GM18868 (cell line): Measurements from ENCODE around the gene STX8.

Experiments
- ATAC-seq: cut with Tn5 transposase; IDR thresholded peaks from one replicate; pipeline ENCODE4 v1.9.1; 2021; ENCODE audit warnings: mild to moderate bottlenecking, moderate library complexity; ENCODE audit not compliant: unreplicated experiment

The STX8 gene

DNA sequence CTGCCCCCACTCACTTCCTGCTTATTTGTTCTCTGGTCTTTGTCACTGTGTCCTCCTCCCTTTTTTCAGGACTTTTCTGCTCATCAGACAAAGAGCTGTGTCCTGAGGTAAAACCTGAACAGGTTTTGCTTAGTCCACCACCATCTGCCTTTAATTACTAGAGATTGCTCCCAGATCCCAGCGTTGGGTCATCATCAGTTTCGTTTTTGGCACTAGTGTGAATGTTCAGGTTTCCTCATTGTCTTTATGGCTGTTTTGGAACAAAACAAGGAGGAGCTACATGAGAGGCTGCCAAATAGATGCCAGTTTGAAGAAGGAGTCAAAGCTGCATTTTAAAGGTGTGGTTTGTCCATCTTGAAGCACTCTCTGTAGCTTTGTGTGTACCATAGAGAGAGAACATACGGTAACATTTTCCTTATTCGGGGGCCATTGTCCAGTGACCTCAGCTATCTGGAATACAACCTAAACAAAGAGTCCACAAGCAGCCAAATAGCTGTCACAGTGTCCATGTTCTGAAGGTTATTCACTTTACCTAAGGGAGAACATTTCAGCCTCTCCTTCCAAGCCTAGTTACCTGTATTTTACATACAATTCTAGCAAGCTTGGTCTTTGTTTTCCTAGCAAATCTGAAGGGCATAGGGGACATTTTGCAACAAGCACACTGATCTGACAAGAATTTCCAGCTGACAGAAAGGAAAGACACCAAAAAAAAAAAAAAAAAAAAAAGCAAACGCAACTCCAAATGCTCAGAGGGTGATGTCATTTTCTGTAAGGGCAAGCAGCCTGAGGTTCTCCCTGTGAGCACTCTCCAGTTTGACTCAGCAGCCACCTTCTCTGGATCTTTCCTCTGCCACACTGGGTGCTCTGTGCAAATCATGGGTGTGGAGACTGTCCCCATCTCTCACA, 358.2 kb downstream of the STX8 start:
- ATAC-seq, result no peak

DNA sequence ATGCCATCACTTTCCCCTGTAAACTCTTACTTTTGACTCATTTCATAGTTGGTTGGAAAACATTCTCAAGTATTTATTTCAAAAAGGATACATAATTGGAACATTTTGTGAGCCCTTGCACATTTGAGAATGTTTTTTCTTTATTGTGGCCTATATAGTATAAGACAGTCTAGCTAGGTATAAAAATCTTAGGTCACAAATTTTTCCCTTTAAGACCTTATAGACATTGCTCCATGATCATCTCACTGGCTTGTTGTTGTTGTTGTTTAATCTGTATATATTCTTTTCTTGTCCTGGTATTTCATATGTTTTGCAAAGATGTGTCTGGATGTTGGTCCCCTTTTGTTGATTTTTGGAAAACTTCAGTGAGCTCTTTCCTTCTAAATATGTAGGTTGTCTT, 360.2 kb downstream of the STX8 start:
- no peak for ATAC-seq

DNA sequence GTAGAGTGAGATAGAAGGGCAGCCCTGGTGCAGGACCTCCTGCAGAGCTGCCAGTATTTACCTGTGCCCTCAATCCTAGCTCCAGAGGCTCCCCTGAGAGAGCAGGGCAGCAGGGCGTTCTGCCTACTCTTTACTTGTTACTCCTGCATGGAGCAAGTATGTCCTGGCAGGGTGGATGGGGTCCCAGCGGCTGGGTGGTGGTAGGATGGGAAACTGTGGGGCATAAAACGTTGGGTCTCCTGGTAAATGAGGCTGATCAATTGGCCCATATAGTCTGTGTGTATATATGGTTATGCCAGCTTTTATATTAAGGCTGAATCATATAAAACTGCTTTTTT, 362.3 kb downstream of the STX8 start:
- no peak for ATAC-seq

DNA sequence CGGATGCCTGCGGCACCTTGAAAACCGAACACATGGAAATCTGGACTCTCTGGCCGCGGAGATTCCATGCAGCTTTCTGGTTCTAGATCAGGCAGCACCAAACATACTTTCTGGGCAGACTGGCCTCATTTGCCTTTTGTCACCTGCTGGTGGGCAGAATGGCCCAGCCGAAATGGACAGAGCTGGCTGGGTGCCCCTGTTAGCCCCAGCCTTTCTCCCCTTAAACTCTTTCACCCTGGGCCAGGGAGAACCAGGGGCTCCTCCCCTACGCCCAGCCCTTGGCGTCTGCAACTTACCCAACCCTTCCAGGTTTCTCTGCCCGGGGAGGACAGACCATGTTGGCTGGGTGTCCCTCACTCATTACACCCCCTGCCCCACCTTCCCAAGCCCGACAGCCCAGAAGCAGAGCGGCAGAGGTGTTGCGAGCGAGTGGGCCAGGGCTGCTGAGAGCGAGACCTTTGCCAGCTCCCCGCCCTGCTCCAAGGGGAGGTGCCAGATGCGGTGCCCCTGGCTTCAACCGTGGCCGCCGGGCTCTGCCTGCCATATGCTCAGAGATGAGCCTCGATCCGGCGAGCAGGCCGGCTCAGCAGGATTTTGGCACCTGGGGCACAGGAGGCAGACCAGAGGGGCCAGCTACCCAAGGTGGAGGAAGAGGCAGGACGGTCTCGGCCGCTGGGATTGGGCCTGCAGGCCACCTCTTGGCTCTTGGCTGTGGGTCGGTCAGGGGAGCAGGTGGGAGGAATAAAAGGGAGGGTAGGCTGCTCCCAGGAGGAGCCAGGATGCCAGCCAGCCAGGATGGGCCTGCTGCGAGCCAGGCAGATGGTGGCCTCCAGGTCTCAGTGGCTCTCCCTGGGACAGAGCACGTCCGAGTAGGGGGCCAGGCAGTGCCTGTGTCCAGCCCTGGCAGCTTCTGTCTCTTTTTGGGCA, 363.0 kb downstream of the STX8 start:
- ATAC-seq, result no peak

DNA sequence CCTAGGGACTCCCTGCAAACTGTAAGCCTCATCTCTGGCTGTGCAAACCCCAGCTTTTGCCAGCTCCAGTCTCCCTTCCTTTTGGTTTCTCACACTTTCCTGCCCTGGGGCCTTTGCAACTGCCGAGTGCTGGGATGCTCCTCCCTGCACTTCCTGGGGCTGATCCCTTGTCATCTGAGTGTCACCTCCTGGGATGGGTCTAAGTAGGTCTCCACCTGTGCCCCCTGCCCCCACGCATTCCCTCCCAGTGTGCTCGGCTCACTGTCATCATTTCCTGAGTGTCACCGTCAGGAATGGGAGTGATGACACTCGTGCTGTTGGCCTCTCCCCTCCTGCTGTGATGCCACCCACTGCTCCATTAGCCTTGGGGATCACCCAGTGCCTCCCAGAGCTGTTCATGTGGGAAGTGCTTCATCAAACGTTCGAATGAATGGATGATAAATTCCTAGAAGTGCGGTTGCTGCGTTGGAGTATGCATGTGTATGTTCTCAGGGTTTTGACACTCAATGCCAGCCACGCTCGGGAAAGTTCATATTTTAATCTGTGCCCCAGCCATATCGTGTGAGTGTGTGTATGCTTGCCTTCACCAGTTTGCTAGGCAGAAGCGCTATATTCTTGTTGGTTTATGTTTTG, 364.4 kb downstream of the STX8 start:
- ATAC-seq, result no peak

DNA sequence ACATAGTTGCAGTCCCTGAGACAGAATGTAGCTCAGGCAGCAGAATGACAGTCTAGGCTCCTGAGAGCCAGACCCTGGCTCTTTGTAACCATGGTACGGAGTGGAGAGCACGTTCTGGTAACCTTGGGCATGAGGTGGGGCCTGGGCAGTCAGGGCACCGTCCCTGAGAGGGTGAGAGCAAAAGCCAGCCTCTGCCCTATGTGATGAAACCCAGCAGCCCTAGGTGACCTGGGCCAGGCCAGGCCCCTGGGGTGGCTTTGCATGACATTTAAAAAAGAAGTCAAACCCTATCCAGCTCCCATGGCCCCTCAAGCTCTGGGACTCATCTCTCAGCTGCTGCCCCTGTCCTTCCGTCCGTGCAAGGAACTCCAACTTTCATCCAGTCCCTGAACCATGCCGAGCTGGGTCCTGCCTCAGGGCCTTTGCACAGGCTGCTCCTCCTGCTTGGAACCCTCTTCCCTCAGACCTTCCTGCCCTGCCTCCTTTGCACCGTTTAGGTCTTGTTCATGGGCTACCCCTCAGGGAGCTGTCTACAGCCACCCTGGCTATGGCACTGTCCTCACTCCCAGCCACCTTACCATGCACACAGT, 365.7 kb downstream of the STX8 start:
- no peak for ATAC-seq

DNA sequence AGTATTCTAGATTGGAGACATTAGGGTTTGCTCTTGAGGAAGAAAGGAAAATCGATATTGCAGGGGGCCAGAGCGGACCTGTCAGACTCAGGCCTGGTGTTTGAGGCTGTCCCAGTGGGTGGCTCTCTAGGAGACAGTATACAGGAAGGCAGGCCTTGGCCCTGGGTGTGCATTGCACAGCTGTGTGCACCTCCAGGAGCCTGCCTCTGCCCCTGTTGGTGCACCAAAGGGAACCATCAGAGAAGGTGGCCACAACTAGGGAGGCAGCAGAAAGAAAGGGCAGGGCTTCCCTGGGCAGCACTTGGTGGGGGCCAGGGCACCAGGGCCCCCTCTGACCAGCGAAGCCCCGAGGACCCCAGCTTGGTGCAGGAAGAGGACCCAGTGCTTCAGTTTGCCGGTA, 366.3 kb downstream of the STX8 start:
- no peak for ATAC-seq

DNA sequence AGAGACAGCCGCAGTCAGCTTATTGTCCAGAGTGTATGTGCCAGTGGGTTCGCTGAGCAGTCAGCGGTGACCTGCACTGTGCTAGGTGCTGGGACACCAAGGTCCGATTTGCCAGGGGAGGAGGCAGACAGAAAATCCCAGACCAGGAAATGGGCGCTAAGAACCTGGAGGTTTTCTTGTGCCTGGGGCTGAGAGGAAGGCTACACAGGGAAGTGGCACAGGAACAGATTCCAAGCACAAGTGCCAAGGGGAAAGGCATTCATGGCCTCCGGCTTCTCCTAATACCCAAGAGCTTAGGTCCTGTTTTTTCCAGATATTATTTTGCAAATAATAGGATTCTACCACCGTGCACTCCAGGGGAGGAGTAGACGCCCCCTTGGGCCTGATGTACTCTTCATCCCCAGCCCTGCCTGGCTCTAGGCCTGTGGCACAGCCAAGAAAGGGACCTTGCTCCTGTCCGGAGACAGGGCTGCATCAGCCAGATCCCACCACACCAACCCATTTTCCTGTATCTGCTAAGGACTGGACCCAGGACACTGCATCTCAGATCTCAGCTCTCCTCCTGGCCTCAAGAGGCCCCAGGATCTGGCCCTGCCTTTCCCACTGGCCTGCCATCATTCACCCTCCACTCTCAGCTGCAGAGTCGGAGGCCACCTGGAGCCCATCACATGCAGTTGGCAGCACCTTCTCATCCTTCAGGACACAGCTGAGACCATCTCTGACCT, 367.1 kb downstream of the STX8 start:
- ATAC-seq, result no peak

DNA sequence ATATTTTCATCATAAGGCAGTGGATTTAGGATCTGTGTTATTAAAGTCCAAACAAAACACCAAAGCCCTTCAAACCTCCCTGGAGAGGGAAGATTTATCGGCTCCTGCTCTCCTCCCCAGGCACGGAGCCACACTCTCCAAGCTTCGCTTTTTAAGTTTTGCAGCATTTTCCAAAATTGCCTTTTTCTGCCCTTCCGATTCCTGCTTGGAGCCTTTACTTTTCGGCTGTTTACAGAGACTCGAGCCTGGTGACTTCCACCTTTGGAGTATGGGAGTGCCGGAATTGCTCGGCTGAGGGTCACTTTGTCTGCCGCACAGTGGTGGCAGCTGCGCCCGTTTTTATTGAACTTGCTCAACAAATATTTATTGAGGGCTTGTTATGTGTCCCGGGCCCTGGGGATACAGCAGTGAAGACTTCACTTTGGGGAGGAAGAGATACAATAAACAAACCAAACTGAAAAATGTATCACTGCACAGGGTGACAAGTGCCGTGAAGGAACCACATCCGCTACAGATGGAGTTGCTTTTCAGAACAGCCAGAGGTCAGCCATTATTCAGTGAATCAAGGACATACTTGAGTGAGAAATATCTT, 368.8 kb downstream of the STX8 start:
- ATAC-seq, result no peak

DNA sequence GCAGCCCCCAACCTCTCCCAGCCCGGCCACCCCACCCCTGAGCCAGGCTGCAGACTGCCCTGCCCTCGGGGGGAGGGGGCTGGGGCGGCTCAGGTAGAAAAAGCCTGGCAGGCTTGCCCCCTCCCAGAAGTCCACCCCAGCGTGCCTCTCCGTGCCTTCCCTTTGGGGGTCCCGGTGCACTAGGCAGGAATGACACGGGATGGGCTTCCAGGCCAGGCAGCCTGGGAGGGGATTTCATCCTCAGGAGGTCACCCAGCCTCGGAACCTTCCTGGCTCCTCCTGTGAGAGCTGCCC, 369.3 kb downstream of the STX8 start:
- no peak for ATAC-seq

DNA sequence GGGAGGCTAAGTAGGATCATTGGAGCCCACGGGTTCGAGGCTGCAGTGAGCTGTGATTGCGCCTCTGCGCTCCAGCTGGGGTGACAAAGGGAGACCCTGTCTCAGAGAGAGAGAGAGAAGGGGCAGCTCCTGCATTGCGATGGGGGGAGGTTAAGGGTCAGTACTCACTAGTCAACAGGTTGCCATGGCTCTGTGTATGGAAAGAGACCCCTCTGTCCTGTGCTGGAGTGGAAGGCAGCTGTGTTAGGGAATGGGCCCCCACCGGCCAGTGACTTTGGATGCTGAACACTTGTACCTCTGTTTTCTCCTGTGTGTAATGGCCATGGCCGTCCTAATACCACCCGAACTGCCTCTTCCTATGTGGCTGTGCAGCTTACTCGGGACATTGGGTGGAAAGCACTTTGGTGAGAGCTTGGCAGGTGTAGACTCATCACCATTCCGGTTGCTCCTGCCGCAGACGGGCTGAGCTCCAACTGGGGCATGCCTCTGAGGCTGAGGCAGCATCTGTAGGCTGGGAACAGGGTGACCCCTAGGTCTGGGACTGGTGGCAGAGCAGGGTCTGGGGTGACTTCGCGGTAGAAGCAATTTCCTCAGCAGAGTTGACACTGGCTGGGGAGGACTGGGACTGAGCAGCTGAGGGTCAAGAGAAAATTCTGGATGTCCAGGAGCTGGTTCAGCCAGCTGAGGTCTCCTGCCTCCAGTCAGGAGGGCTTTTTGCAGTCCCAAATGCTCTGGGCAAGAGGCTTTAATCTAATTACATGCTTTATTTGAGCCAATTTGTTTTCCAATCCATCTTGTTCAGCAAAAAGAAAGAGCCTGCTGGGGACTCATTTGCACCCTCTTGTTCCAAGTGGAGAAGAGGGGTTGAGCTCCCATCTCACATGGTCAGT, 369.9 kb downstream of the STX8 start:
- no peak for ATAC-seq

DNA sequence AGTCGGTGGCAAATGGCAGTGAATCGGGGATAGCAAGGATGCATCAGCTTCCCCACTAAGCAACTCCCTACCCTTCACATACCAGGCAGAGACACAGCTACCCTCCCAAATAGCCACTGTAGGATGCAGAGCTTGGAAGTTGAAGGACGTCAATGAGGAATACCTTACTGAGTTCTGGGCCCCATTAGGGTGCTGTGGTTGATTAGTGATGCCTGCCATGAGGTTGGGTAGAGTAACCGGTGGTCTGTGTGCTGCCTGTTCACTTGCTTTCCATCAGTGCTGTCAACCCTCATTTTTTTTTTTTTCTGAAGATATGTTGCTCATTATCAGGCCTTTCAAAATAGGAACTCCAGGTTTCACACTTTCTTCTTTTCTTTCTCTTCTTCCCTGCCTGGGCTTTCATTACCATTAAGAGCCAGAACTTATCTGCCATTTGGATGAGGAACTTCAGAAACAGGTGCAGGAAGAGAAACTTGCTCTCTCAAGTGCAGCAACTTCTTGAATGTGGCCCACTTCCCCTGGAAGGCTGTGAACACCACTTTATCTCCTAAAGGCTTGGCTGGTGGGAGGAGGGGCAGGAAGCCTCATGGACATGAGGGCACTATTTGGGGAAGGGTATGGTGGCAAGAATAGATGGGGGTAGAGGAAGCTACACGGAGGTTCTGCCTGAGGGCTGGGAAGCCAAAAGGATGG, 370.8 kb downstream of the STX8 start:
- no peak for ATAC-seq

DNA sequence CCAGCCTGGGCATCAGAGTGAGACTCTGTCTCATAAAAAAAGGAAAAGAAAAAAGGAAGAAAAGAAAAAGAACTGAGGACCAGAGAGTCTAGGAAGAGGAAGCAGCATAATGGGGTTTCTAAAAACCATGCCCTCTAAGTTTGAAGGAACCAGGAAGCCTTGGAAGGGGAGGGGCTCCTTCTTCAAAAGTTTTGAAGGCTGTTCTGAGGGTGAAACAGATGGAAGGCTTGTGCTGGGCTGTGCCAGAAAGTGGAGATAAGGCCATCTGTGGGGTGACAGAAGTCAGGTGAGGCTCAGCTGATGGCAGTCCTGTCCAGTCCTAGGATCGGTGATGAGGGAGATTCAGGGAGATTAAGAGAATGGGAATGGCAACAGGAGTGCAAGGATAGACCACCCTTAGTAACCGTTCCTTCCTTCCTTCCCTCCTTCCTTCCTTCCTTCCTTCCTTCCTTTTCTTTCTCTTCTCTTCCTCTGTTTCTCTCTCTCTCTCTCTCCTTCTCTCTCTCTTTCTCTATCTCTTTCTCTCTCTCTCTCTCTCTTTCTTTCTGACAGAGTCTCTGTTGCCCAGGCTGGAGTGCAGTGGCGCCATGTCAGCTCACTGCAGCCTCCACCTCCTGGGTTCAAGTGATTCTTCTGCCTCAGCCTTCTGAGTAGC, 371.7 kb downstream of the STX8 start:
- ATAC-seq, result no peak

DNA sequence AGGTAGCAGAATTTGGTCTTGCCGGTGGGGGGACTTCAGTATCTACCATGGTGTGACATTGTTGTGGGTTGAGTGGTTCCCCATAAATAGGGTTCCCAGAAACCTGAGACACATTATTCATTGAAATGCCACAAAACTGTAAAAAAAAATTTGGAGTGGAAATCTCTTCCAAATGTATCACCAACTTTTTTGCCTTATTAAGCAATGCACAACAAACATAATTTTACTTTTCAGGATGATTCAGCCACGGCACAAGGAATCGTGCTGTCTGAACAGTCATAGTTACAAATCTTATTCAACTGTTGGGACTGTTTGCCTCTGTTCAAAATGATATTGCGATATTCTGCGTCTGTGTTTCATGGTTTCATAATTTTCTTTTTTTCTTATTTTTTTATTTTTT, 373.1 kb downstream of the STX8 start:
- no peak for ATAC-seq

DNA sequence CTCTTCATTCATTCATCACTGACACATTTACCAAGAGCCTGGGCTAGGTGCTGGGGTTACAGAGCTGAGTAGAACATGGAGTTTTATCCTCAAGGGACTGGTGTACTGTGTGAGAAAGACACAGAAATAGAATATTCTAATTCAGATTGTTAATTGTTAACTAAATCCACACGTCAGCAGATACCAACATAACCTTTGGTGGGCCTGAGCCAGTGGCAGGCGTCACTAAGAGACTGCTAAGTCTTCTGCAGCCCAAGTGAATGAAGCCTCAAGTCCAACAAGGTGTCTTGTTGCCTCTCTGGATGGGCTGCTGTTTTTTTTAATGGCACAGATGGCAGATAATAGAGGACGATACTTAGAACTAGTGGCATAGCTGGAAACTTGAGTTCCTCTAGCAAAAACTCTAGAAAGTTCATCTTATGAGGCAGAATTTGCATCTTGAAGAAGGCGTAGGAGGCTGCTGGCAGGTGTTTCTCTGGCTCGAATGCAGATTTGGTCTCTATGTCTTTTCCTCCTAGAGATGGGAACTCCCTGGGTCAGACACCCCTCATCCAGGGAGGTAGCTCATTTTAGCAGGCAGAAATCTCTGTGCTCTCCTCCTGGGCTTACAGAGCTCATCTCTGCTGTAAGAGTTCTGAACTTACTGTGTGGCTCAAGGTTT, 374.8 kb downstream of the STX8 start:
- no peak for ATAC-seq
